ENCODE results near the gene MC1R.

The MC1R gene

GRCh38 chr16:89960966-89961365 is 42.3 kb downstream of the MC1R start:
- Histone ChIP-seq H3K36me3 (ENCODE audit: control insufficient read depth in 4 of 4, insufficient read depth in 4 of 4, low read length in 3 of 4) (peaks cover 0 to 37% (median 23%) of the 10 kb centered on the region in 4 experiments), H3K4me3 (ENCODE audit: control insufficient read depth in 1 of 7, extremely low read depth in 1 of 7, insufficient read depth in 4 of 7, low read depth in 2 of 7, low read length in 6 of 7) (no peak overlapping the region), H3K4me1 (ENCODE audit: control extremely low read depth in 1 of 4, control insufficient read depth in 4 of 4, insufficient read depth in 4 of 4, low read length in 3 of 4) (peaks cover 0 to 16% (median under 1%) of the 10 kb centered on the region in 4 experiments), H3K9me3 (ENCODE audit: control extremely low read depth in 1 of 5, control insufficient read depth in 4 of 5, insufficient read depth in 2 of 5, low read depth in 1 of 5, low read length in 4 of 5) (no peaks in the 10 kb centered on the region), H3K27ac (ENCODE audit: insufficient read depth in 1 of 2, low read depth in 1 of 2, low read length in 2 of 2, poor library complexity in 1 of 2, severe bottlenecking in 2 of 2) (no peak overlapping the region), H3K27me3 (replicated peaks in 2 of 5; ENCODE audit: control insufficient read depth in 4 of 5, insufficient read depth in 5 of 5, low read length in 4 of 5) (no peaks in the 10 kb centered on the region)
- ChIA-PET POLR2A (no interaction called here), CTCF (interaction anchor here (0.6 to 1.5 kb wide), 3 partner anchors 9 to 29 kb away, joined by 3 to 6 read pairs (median 4); no protein-coding TSS in a partner anchor)
- 97% methylated on average over 13 of the region's 13 CpGs for WGBS (ENCODE audit: insufficient coverage)
- no peak for DNase-seq

- no peaks in the 10 kb centered on the region for H3K27me3 ChIP-seq (replicated peaks in 2 of 5; ENCODE audit: control insufficient read depth in 4 of 5, insufficient read depth in 5 of 5, low read length in 4 of 5)
- DNase-seq = no peak
- ChIA-PET CTCF (interaction anchor here (0.8 kb wide), 1 partner anchor 11 kb away, joined by 3 read pairs; no protein-coding TSS in a partner anchor), POLR2A (no interaction called here)
- peaks cover 2 to 43% (median 23%) of the 10 kb centered on the region in 4 experiments for H3K36me3 ChIP-seq (ENCODE audit: control insufficient read depth in 4 of 4, insufficient read depth in 4 of 4, low read length in 3 of 4)
- H3K9me3 ChIP-seq (ENCODE audit: control extremely low read depth in 1 of 5, control insufficient read depth in 4 of 5, insufficient read depth in 2 of 5, low read depth in 1 of 5, low read length in 4 of 5) = no peaks in the 10 kb centered on the region
- 94% methylated on average over 20 of the region's 23 CpGs for WGBS (ENCODE audit: insufficient coverage)
- peaks cover 0 to 8% (median 0%) of the 10 kb centered on the region in 4 experiments for H3K4me1 ChIP-seq (ENCODE audit: control extremely low read depth in 1 of 4, control insufficient read depth in 4 of 4, insufficient read depth in 4 of 4, low read length in 3 of 4)
- no peak overlapping the region for H3K27ac ChIP-seq (ENCODE audit: insufficient read depth in 1 of 2, low read depth in 1 of 2, low read length in 2 of 2, poor library complexity in 1 of 2, severe bottlenecking in 2 of 2)
- no peak overlapping the region for H3K4me3 ChIP-seq (ENCODE audit: control insufficient read depth in 1 of 7, extremely low read depth in 1 of 7, insufficient read depth in 4 of 7, low read depth in 2 of 7, low read length in 6 of 7)
These were observed 43.3 kb downstream of the MC1R start for GRCh38 chr16:89961920-89962319.

- Histone ChIP-seq H3K9me3 (ENCODE audit: control extremely low read depth in 1 of 5, control insufficient read depth in 4 of 5, insufficient read depth in 2 of 5, low read depth in 1 of 5, low read length in 4 of 5) (no peaks in the 10 kb centered on the region), H3K27me3 (replicated peaks in 2 of 5; ENCODE audit: control insufficient read depth in 4 of 5, insufficient read depth in 5 of 5, low read length in 4 of 5) (no peaks in the 10 kb centered on the region), H3K4me3 (ENCODE audit: control insufficient read depth in 1 of 7, extremely low read depth in 1 of 7, insufficient read depth in 4 of 7, low read depth in 2 of 7, low read length in 6 of 7) (no peak overlapping the region), H3K27ac (ENCODE audit: insufficient read depth in 1 of 2, low read depth in 1 of 2, low read length in 2 of 2, poor library complexity in 1 of 2, severe bottlenecking in 2 of 2) (no peak overlapping the region), H3K4me1 (ENCODE audit: control extremely low read depth in 1 of 4, control insufficient read depth in 4 of 4, insufficient read depth in 4 of 4, low read length in 3 of 4) (peaks cover 0 to 3% (median 0%) of the 10 kb centered on the region in 4 experiments), H3K36me3 (ENCODE audit: control insufficient read depth in 4 of 4, insufficient read depth in 4 of 4, low read length in 3 of 4) (peaks cover 2 to 39% (median 20%) of the 10 kb centered on the region in 4 experiments)
- ChIA-PET CTCF (interaction anchor here (0.8 kb wide), 1 partner anchor 12 kb away, joined by 3 read pairs; no protein-coding TSS in a partner anchor), POLR2A (interaction anchor here (0.6 kb wide), 1 partner anchor 22 kb away, joined by 4 read pairs; no protein-coding TSS in a partner anchor)
- no peak for DNase-seq
- 96% methylated on average over 20 of the region's 26 CpGs for WGBS (ENCODE audit: insufficient coverage)
These were observed 44.3 kb downstream of the MC1R start for GRCh38 chr16:89962754-89963498.

GRCh38 chr16:89964201-89964600 is 45.5 kb downstream of the MC1R start:
- H3K36me3 ChIP-seq (ENCODE audit: control insufficient read depth in 4 of 4, insufficient read depth in 4 of 4, low read length in 3 of 4) = peaks cover 2 to 28% (median 14%) of the 10 kb centered on the region in 4 experiments
- H3K9me3 ChIP-seq (ENCODE audit: control extremely low read depth in 1 of 5, control insufficient read depth in 4 of 5, insufficient read depth in 2 of 5, low read depth in 1 of 5, low read length in 4 of 5) = no peaks in the 10 kb centered on the region
- 92% methylated on average over 25 of the region's 25 CpGs for WGBS (ENCODE audit: insufficient coverage)
- H3K27ac ChIP-seq (ENCODE audit: insufficient read depth in 1 of 2, low read depth in 1 of 2, low read length in 2 of 2, poor library complexity in 1 of 2, severe bottlenecking in 2 of 2) = no peak overlapping the region
- POLR2A ChIA-PET = no interaction called here
- H3K27me3 ChIP-seq (replicated peaks in 2 of 5; ENCODE audit: control insufficient read depth in 4 of 5, insufficient read depth in 5 of 5, low read length in 4 of 5) = no peaks in the 10 kb centered on the region
- no peak overlapping the region for H3K4me3 ChIP-seq (ENCODE audit: control insufficient read depth in 1 of 7, extremely low read depth in 1 of 7, insufficient read depth in 4 of 7, low read depth in 2 of 7, low read length in 6 of 7)
- CTCF ChIA-PET = interaction anchor here (1.3 kb wide), 1 partner anchor 15 kb away, joined by 3 read pairs; no protein-coding TSS in a partner anchor
- H3K4me1 ChIP-seq (ENCODE audit: control extremely low read depth in 1 of 4, control insufficient read depth in 4 of 4, insufficient read depth in 4 of 4, low read length in 3 of 4) = peaks cover 0 to 5% (median 0%) of the 10 kb centered on the region in 4 experiments
- DNase-seq = no peak

- no peak overlapping the region for H3K27ac ChIP-seq (ENCODE audit: insufficient read depth in 1 of 2, low read depth in 1 of 2, low read length in 2 of 2, poor library complexity in 1 of 2, severe bottlenecking in 2 of 2)
- POLR2A ChIA-PET = no interaction called here
- H3K27me3 ChIP-seq (replicated peaks in 2 of 5; ENCODE audit: control insufficient read depth in 4 of 5, insufficient read depth in 5 of 5, low read length in 4 of 5) = no peaks in the 10 kb centered on the region
- H3K36me3 ChIP-seq (ENCODE audit: control insufficient read depth in 4 of 4, insufficient read depth in 4 of 4, low read length in 3 of 4) = peaks cover 2 to 26% (median 13%) of the 10 kb centered on the region in 4 experiments
- no peak overlapping the region for H3K4me3 ChIP-seq (ENCODE audit: control insufficient read depth in 1 of 7, extremely low read depth in 1 of 7, insufficient read depth in 4 of 7, low read depth in 2 of 7, low read length in 6 of 7)
- CTCF ChIA-PET = interaction anchor here (0.6 to 1.3 kb wide), 4 partner anchors 15 to 43 kb away, joined by 3 to 4 read pairs (median 3); no protein-coding TSS in a partner anchor
- no peaks in the 10 kb centered on the region for H3K9me3 ChIP-seq (ENCODE audit: control extremely low read depth in 1 of 5, control insufficient read depth in 4 of 5, insufficient read depth in 2 of 5, low read depth in 1 of 5, low read length in 4 of 5)
- 95% methylated on average over 28 of the region's 30 CpGs for WGBS (ENCODE audit: insufficient coverage)
- DNase-seq = no peak
- H3K4me1 ChIP-seq (ENCODE audit: control extremely low read depth in 1 of 4, control insufficient read depth in 4 of 4, insufficient read depth in 4 of 4, low read length in 3 of 4) = peaks cover 6 to 20% (median 11%) of the 10 kb centered on the region in 4 experiments
These were observed 47.0 kb downstream of the MC1R start for GRCh38 chr16:89965447-89966225.

GRCh38 chr16:89966756-89967155 is 48.1 kb downstream of the MC1R start:
- no peak for DNase-seq
- Histone ChIP-seq H3K27me3 (replicated peaks in 2 of 5; ENCODE audit: control insufficient read depth in 4 of 5, insufficient read depth in 5 of 5, low read length in 4 of 5) (no peaks in the 10 kb centered on the region), H3K27ac (ENCODE audit: insufficient read depth in 1 of 2, low read depth in 1 of 2, low read length in 2 of 2, poor library complexity in 1 of 2, severe bottlenecking in 2 of 2) (no peak overlapping the region), H3K36me3 (ENCODE audit: control insufficient read depth in 4 of 4, insufficient read depth in 4 of 4, low read length in 3 of 4) (peaks cover 0 to 20% (median 8%) of the 10 kb centered on the region in 4 experiments), H3K9me3 (ENCODE audit: control extremely low read depth in 1 of 5, control insufficient read depth in 4 of 5, insufficient read depth in 2 of 5, low read depth in 1 of 5, low read length in 4 of 5) (no peaks in the 10 kb centered on the region), H3K4me3 (ENCODE audit: control insufficient read depth in 1 of 7, extremely low read depth in 1 of 7, insufficient read depth in 4 of 7, low read depth in 2 of 7, low read length in 6 of 7) (no peak overlapping the region), H3K4me1 (ENCODE audit: control extremely low read depth in 1 of 4, control insufficient read depth in 4 of 4, insufficient read depth in 4 of 4, low read length in 3 of 4) (peaks cover 9 to 31% (median 22%) of the 10 kb centered on the region in 4 experiments)
- POLR2A ChIA-PET = no interaction called here
- CTCF ChIA-PET = interaction anchor here (1.0 kb wide), 1 partner anchor 17 kb away, joined by 4 read pairs; no protein-coding TSS in a partner anchor
- WGBS (ENCODE audit: insufficient coverage) = 98% methylated on average over 7 of the region's 9 CpGs

Measured in common myeloid progenitor, CD34-positive (primary cell).